NCI-H524 treated with DMSO at 0.1 percent for 48 hours (cell line): ENCODE data around the gene PBX3.
A peak's percentile ranks its signal among the peaks of the same experiment; 100 is the strongest.

ENCODE experiments used
- DNase-seq: peaks from one replicate; lab custom pipeline; 2025; lab: John Stamatoyannopoulos, UW

Gene PBX3

GRCh38 chr9:125867751-125868415 is 120.7 kb downstream of the PBX3 start:
- no peak for DNase-seq

GRCh38 chr9:125878164-125878631 is 131.0 kb downstream of the PBX3 start:
- DNase-seq, result peak; percentile 87

- DNase-seq, result no peak
Measured at GRCh38 chr9:125881042-125881441, 133.9 kb downstream of the PBX3 start.

GRCh38 chr9:125883565-125884217 is 136.5 kb downstream of the PBX3 start:
- DNase-seq, result no peak

GRCh38 chr9:125884218-125884595 is 137.0 kb downstream of the PBX3 start:
- DNase-seq, result no peak

GRCh38 chr9:125885405-125886034 is 138.3 kb downstream of the PBX3 start:
- no peak for DNase-seq

- no peak for DNase-seq
Measured at GRCh38 chr9:125886365-125886764, 139.2 kb downstream of the PBX3 start.

GRCh38 chr9:125887172-125887571 is 140.0 kb downstream of the PBX3 start:
- DNase-seq, result peak; percentile 49

- DNase-seq, result no peak
Measured at GRCh38 chr9:125888211-125888610, 141.0 kb downstream of the PBX3 start.

GRCh38 chr9:125889112-125889475 is 141.9 kb downstream of the PBX3 start:
- no peak for DNase-seq

- peak; percentile 33 for DNase-seq
Measured at GRCh38 chr9:125889476-125890419, 142.6 kb downstream of the PBX3 start.

- no peak for DNase-seq
Measured at GRCh38 chr9:125890826-125891225, 143.7 kb downstream of the PBX3 start.

GRCh38 chr9:125893277-125893676 is 146.1 kb downstream of the PBX3 start:
- no peak for DNase-seq

- no peak for DNase-seq
Measured at GRCh38 chr9:125894566-125894965, 147.4 kb downstream of the PBX3 start.

GRCh38 chr9:125896404-125896803 is 149.2 kb downstream of the PBX3 start:
- no peak for DNase-seq

GRCh38 chr9:125896964-125897363 is 149.8 kb downstream of the PBX3 start:
- DNase-seq, result no peak

- DNase-seq, result no peak
Measured at GRCh38 chr9:125897481-125897880, 150.3 kb downstream of the PBX3 start.

- DNase-seq, result no peak
Measured at GRCh38 chr9:125902214-125902613, 155.0 kb downstream of the PBX3 start.

- DNase-seq, result no peak
Measured at GRCh38 chr9:125902831-125903512, 155.8 kb downstream of the PBX3 start.

- peak; percentile 62 for DNase-seq
Measured at GRCh38 chr9:125904155-125904851, 157.1 kb downstream of the PBX3 start.

GRCh38 chr9:125906144-125906543 is 159.0 kb downstream of the PBX3 start:
- DNase-seq, result no peak
